ENCODE data around the gene RBM24.

- TF ChIP-seq CTCF (conservative IDR thresholded peaks at IDR 0.05; ENCODE audit: low read length) (no peak), EZH2phosphoT487 (IDR thresholded peaks at IDR 0.05; ENCODE audit: borderline replicate concordance) (no peak)
Observed at GRCh38 chr6:17276766-17277165, 4.4 kb upstream of the RBM24 start.

Data from Loucy (cell line).